ENCODE data around the gene VWA7.
A peak's percentile ranks its signal among the peaks of the same experiment; 100 is the strongest.
"Not testable (repeated sequence)": the region's sequence is repeated elsewhere in the genome, so short reads cannot be mapped to it uniquely, and the experiment has no call there.

The VWA7 gene, protein sequence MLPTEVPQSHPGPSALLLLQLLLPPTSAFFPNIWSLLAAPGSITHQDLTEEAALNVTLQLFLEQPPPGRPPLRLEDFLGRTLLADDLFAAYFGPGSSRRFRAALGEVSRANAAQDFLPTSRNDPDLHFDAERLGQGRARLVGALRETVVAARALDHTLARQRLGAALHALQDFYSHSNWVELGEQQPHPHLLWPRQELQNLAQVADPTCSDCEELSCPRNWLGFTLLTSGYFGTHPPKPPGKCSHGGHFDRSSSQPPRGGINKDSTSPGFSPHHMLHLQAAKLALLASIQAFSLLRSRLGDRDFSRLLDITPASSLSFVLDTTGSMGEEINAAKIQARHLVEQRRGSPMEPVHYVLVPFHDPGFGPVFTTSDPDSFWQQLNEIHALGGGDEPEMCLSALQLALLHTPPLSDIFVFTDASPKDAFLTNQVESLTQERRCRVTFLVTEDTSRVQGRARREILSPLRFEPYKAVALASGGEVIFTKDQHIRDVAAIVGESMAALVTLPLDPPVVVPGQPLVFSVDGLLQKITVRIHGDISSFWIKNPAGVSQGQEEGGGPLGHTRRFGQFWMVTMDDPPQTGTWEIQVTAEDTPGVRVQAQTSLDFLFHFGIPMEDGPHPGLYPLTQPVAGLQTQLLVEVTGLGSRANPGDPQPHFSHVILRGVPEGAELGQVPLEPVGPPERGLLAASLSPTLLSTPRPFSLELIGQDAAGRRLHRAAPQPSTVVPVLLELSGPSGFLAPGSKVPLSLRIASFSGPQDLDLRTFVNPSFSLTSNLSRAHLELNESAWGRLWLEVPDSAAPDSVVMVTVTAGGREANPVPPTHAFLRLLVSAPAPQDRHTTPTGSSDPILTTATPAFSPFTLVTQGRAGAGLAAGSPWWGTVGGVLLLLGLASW

DNA sequence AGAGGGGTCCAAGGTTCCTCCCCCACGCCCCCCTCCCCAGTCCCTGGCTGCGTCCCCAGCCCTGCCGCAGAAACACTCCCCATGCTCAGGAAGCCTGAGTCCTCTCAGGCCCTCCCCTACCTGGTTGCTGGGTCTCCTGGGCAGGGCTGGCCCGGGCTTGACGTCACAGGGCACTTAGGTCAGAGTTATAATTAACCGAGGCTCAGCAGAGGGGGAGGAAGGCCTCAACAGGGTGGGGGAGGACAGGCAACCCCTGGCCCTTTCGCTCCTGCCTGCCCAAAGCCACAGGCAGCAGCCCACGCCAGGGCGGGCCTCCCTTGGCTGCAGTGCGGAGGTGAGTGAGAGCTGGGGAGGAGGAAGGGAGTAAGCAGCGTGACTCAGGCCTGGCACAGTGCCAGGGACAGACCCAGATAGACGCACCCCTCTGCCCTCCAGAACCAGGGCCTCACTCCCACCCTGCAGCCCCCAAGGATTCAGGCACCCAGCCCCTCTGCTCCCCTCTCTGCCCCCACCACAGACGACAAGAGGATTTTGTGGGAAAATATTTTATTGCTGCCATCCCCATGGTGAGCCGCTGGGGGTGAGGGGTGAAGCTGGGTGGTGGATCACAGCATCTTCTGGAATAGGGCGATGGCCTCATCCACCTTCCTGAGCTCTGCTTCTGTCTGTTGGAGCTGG is at the start of gene VWA7:
Gene VWA7 (minus strand): TSS at position 340 of the 678 bp plus-strand sequence. CDS start 549 bp downstream, outside the sequence.
- peak; percentile 68 for DNase-seq

DNA sequence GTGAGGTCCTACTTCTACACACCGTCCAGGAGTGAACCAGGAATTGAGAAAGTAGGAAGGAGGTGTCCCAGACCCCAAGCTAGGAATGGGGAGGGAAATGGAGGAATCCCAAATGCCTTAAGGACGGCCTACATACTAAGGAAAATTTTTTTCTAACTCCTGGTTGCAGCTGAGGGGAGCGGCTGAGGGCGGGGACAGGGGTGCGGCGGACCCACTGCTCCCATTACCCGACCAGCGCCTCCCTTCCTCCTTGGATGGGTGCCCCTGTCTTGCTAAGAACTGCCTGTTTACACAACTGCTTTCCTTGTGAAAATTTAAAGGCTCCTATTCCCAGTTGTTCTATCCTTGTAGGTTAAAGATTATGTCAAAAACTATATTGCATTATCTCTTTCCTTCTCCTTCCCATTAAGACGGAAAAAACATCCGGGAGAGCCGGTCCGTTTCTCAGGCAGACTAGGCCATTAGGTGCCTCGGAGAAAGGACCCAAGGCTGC is 49.7 kb upstream of the VWA7 start:
- DNase-seq = no peak

DNA sequence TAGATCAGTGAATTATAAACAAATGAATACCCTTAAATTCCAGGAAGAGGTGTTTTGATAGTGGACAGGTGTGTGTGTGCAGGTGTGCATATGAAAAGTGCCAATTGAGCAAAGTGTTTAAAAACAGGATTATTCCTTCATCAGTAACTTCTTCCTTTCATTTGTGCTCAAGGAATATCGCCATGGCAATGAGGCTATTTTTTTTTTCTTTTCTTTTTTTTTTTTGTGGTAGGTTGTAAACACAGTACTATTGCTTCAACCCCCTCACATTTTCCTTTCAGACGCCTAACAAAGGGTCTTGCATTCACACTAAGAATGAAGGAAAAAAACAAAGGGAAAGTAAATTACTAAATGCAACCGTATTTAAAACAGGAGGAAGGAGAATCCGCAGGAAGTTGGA is 48.4 kb upstream of the VWA7 start:
- no peak for DNase-seq

DNA sequence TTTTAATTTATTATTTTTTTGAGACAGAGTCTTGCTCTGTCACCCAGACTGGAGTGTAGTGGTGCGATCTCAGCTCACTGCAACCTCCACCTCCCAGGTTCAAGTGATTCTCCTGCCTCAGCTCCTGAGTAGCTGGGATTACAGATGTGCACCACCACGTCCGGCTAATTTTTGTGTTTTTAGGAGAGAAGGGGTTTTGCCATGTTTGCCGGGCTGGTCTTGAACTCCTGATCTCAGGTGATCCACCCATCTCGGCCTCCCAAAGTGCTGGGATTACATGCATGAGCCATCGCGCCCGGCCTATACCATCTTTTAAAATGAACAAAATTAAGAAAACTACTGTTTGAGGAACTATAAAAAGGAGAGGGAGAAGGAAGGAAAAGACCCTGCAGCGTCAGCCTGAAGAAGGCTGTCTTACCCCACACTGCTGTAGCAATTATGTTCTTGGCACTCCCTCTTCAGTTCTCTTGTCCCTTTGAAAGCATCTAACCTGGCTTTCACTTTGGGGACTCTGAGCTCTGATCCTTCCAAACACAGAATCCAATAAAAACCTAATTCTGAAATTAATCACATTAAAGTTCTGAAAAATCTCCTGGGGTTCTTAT is 46.6 kb upstream of the VWA7 start:
- not testable (repeated sequence) for DNase-seq

DNA sequence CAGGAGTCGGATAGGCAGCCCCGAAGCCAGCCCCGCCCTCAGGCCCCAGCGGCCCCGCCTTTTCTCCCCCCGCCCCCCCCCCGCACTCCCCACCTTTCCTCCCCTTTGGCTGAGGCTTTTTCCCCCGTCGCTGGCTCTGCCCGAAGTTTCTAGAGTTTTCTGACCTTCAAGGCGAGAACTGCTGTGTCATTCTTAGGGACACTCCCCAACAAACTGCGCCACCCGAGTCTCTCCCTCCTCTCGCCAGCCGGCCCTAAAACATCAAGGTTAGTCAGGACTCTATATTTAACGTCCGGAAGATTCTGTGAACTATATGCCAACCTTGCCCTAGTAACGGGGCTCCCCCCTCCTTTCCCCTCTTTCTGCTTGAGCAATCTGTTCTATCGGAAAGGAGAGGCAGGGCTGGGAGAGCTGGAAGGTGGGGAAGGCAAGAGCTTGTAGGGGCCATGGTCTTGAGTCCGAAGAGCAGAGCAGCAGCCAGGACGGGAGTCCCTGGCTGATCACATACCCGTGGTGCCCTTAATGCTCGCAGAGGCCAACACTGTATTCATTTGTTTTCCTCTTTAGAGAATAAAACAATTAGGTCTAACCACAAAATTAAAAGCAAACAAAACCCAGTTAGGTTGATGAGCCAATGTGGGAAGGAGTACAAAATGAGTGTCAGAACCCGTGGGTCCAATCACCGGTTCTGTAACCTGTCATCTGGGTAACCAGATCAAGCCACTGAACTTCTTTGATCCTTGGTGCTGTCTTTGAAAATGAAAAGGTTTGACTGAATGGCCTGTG is 45.1 kb upstream of the VWA7 start:
- DNase-seq = no peak

DNA sequence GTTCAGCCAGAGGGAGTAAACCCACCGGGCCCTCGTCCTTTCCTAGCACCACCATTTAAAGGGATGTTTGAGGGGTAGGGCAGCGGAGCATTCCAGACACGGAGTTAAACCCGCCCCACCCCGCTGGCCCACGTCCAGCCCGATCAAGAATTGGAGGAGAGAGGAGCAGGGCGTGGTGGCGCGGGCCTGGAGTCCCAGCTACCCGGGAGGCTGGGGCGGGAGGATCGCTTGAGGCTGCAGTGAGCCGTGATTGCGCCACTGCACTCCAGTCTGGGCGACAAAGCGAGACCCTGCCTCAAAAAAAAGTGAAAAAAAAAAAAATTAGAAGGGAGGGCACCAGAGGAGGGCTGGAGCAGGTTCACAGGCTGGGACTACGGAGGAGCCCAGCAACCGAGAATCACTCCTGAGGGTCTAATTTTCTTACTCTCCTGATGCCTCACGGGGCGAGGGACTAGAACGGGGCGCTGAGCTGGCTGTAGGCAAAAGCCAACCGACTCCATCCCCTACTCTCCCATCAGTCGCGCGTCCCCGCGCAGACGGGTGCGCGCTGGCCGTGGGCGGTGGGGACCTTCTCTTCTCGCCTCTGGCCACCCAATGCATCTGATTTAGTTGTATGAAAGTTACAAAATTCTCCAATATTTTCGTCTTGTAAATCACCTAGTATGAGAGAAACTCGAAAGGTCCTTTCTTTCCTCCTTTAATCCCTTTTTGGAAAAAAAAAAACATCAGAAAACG is 44.3 kb upstream of the VWA7 start:
- peak; percentile 19 for DNase-seq

DNA sequence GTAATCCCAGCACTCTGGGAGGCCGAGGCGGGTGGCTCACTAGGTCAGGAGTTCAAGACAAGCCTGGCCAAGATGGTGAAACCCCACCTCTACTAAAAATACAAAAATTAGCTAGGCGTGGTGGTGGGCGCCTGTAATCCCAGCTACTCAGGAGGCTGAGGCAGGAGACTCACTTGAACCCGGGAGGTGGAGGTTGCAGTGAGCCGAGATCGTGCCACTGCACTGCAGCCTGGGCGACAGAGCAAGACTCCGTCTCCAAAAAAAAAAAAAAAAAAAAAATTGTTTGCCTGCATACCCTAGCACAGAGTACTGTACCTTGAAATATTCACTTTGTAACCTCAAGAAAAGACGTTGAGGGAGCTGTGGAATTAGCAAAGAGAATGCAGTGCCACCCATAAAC is 43.3 kb upstream of the VWA7 start:
- DNase-seq = not testable (repeated sequence)

DNA sequence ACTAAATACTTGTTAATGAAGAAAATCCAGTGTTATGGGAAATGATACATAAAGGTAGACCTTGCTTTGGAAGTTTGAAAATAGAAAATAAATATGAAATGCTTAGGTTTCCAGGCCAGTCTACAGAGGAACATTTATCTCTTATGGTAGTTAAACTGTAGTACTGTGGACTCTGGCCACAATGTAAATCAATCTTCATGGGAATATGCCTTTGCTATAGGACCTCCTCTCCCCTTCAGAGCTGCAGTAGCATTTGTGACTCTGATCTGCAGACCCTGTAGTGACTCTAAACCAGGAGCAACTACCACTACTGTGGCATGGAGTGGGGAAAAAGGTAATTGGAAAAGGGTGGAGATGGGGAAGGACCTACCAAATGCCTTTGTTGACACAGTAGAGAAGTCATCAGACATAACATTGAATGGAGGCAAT is 42.8 kb upstream of the VWA7 start:
- DNase-seq = no peak

DNA sequence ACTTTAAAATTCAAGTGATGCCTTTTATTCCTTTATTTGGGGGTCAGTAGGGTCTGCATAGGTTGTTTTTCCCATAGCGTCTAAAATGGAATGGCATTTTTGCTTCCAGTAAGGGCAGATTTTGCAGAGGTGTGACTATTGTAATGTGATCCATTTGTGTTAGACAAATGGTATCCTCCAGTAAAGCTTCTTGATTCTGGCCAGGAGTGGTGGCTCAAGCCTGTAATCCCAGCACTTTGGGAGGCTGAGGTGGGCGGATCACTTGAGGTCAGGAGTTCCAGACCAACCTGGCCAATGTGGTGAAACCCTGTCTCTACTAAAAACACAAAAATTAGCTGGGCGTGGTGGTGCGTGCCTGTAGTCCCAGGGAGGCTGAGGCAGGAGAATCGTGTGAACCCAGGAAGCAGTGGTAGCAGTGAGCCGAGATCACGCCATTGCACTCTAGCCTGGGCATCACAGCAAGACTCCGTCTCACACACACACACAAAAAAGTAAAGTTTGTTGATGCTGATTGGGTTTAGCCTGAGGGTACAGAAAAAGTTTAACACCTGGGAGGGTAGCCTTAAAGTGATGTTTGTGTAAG is 40.9 kb upstream of the VWA7 start:
- not testable (repeated sequence) for DNase-seq

DNA sequence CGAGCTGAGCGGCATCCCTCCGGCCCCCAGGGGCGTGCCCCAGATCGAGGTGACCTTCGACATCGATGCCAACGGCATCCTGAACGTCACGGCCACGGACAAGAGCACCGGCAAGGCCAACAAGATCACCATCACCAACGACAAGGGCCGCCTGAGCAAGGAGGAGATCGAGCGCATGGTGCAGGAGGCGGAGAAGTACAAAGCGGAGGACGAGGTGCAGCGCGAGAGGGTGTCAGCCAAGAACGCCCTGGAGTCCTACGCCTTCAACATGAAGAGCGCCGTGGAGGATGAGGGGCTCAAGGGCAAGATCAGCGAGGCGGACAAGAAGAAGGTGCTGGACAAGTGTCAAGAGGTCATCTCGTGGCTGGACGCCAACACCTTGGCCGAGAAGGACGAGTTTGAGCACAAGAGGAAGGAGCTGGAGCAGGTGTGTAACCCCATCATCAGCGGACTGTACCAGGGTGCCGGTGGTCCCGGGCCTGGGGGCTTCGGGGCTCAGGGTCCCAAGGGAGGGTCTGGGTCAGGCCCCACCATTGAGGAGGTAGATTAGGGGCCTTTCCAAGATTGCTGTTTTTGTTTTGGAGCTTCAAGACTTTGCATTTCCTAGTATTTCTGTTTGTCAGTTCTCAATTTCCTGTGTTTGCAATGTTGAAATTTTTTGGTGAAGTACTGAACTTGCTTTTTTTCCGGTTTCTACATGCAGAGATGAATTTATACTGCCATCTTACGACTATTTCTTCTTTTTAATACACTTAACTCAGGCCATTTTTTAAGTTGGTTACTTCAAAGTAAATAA is 40.2 kb upstream of the VWA7 start:
- not testable (repeated sequence) for DNase-seq

DNA sequence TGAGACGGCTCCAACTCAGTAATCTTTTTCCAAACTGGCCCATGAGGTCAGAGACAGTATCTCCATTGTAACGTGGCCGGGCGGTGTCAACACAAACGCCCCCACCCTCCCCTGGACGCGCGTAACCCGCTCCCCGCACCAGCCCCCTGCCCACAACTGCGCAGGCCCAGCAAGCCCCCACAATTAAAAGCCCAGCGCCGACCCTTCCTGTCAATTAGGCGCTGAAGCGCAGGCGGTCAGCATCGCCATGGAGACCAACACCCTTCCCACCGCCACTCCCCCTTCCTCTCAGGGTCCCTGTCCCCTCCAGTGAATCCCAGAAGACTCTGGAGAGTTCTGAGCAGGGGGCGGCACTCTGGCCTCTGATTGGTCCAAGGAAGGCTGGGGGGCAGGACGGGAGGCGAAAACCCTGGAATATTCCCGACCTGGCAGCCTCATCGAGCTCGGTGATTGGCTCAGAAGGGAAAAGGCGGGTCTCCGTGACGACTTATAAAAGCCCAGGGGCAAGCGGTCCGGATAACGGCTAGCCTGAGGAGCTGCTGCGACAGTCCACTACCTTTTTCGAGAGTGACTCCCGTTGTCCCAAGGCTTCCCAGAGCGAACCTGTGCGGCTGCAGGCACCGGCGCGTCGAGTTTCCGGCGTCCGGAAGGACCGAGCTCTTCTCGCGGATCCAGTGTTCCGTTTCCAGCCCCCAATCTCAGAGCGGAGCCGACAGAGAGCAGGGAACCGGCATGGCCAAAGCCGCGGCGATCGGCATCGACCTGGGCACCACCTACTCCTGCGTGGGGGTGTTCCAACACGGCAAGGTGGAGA is 38.1 kb upstream of the VWA7 start, which contains the start of the genes HSPA1A and HSPA1L:
Gene HSPA1A (plus strand): TSS at position 519 of the 814 bp plus-strand sequence. CDS start 214 bp downstream, at position 733.
Gene HSPA1L (minus strand): TSS at position 259 of the 814 bp plus-strand sequence. CDS start 3,311 bp downstream, outside the sequence.
- DNase-seq = peak; percentile 90

DNA sequence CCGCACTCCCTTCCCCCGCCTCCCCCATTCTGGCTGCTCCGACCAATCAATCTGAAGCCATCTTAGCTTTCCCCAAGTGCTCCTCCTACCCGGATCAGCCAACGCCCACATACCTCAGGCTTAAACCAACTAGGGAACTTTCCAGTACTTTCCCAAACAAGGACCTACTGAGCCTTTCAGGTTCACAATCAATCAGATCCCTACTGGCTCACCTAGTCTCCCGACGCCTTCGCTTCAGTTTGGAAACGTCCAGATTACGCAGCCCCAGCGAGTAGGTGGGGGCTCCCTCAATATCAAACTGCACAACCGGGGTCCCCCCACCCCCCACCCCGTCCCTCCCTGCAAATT is 37.5 kb upstream of the VWA7 start:
- peak; percentile 89 for DNase-seq

DNA sequence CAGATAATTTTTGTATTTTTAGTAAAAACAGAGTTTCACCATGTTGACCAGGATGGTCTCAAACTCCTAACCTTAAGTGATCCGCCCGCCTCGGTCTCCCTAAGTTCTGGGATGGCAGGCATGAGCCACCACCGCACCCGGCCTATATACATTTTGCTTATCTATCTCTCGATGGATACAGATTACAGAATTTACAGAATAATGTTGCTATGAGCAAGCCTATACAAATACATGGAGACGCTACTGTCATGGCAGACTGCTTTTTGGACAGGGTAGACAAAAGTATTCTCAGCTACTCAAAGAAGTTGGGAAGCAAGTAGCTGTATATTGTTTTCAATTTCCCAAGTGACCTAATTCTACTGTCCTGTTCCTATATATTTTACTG is 36.3 kb upstream of the VWA7 start:
- DNase-seq = no peak

DNA sequence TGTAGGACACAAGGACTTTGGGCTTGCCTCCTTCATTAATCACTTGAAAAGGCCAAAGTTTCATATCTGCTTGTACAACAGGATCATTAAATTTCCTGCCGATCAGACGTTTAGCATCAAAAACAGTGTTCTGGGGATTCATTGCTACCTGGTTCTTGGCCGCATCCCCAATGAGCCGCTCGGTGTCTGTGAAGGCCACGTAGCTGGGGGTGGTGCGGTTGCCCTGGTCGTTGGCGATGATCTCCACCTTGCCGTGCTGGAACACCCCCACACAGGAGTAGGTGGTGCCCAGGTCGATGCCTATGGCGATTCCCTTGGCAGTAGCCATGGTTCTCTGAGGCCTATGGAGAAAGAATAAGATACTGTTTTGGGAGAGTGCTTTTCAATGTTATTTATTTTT is 34.5 kb upstream of the VWA7 start:
- DNase-seq = no peak

DNA sequence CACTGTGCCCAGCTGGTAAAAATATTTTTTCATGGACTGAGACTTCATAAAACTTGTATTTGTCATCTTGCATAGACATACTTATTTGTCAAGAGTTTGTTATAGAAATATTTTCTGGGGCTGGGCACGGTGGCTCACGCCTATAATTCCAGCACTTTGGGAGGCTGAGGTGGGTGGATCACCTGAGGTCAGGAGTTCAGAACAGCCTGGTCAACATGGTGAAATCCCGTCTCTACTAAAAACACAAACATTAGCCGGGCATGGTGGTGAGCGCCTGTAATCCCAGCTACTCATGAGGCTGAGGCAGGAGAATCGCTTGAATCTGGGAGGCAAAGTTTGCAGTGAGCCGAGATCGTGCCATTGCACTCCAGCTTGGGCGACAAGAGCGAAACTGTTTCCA is 31.5 kb upstream of the VWA7 start:
- not testable (repeated sequence) for DNase-seq

DNA sequence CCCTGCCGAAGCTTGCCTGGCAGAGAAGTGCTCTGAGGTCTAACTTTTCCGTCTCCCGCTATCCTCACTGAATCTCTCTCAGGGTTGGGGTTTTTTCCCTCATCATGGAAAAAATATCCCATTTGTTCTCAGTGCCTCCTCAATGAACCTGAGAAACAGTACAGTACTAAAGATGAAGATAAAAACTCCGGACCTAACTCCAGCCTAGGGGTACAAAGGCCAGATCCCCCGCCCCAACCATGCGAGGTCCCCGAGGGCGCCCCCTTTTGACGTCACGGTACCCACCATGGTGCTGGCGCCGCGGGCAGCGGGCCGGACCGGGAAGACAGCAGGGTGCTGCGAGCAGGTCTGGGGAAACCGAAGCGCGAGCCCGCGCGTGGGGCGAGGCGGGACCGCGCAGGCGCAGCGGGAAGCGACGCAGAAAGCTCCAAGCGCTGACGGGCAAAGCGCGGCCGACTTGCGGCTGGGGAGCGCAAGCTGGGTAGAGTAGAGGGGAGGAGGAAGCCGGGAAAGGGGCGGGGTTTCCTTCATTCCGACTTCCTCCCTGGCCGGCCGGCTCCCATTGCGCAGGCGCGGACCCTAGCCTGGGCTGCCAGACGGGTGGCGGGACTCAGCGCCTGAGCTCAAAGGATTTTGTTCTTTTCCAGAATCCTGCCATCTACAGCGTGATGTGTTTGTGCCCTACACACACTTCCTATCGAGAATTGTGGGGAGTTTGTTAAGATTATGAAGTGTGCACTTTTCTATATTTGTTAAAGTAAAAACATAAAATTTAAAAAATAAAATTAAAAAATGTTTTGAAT is 29.5 kb upstream of the VWA7 start, which contains the start of gene LSM2:
Gene LSM2 (minus strand): TSS at position 497 of the 803 bp plus-strand sequence. CDS start 209 bp downstream, at position 288.
- peak; percentile 87 for DNase-seq

DNA sequence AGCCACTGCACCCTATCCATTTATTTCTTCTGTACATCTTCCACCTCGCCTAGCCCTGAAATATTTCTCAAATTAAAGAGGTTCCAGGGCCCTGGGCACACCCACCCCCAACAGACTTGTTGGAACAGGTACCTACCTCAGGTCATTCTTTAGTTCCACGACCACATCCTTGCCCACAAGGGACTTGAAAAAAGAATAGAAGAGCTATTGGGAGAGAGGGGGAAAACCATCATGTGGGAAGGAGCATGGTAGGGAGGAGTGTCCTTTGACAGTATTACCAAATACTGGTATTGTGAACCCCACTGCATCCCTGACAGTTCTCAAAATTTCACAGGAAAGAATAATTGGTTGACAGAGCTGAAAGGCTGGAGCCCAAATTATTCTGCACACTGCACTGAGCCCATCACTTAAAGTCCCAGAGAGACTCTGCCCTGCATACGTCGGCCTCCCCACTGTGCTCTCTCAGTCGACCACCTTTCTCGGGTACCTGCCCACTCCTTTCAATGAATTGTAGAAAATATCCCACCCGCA is 28.9 kb upstream of the VWA7 start:
- DNase-seq = no peak

All from DMS79 (cell line).